Measurements from ENCODE around the gene PRICKLE2.

Gene PRICKLE2

GRCh38 chr3:64097920-64098319 lies 127.3 kb downstream of the PRICKLE2 start (continued):
- TF ChIP-seq ATF2 (tag by site-specific recombination; IDR thresholded peaks at IDR 0.05; ENCODE audit: low read depth), result peak; percentile 81
- TF ChIP-seq GLI2 (tag by site-specific recombination; IDR thresholded peaks at IDR 0.05; ENCODE audit: borderline replicate concordance, low read depth), result no peak
- TF ChIP-seq MZF1 (tag by site-specific recombination; IDR thresholded peaks at IDR 0.05; ENCODE audit: borderline replicate concordance), result no peak
- TF ChIP-seq ZBTB1 (tag by site-specific recombination; IDR thresholded peaks at IDR 0.05), result no peak
- no peak for TF ChIP-seq YY1 (tag by site-specific recombination; IDR thresholded peaks at IDR 0.05)
- no peak for TF ChIP-seq ZNF670 (tag by site-specific recombination; IDR thresholded peaks at IDR 0.05; ENCODE audit: low read depth)
- no peak for TF ChIP-seq ZNF548 (tag by site-specific recombination; IDR thresholded peaks at IDR 0.05)
- peak; percentile 56 for TF ChIP-seq ZIC2 (tag by site-specific recombination; IDR thresholded peaks at IDR 0.05)
- TF ChIP-seq ZFP3 (tag by site-specific recombination; IDR thresholded peaks at IDR 0.05; ENCODE audit: low read depth), result no peak
- TF ChIP-seq ZNF776 (tag by site-specific recombination; IDR thresholded peaks at IDR 0.05; ENCODE audit: borderline replicate concordance), result no peak
- peak; percentile 66; the same call in 1 of the 2 replicates for TF ChIP-seq ZNF639 (tag by site-specific recombination; IDR thresholded peaks at IDR 0.05)
- 0 out of 2 replicates have a peak, but pooled peaks have one; percentile 48 for TF ChIP-seq ZNF24 (tag by site-specific recombination; IDR thresholded peaks at IDR 0.05)
- TF ChIP-seq ZNF843 (tag by site-specific recombination; IDR thresholded peaks at IDR 0.05), result no peak; the same call in 1 of the 2 replicates
- no peak for TF ChIP-seq ZNF571 (tag by site-specific recombination; IDR thresholded peaks at IDR 0.05)
- no peak for TF ChIP-seq ZNF202 (tag by site-specific recombination; IDR thresholded peaks at IDR 0.05; ENCODE audit: borderline replicate concordance)
- no peak for TF ChIP-seq ZNF175 (tag by site-specific recombination; IDR thresholded peaks at IDR 0.05)
- TF ChIP-seq ZNF596 (tag by site-specific recombination; IDR thresholded peaks at IDR 0.05), result no peak
- TF ChIP-seq SCRT1 (tag by site-specific recombination; IDR thresholded peaks at IDR 0.05; ENCODE audit: borderline replicate concordance), result no peak
- TF ChIP-seq ZNF76 (tag by site-specific recombination; IDR thresholded peaks at IDR 0.05; ENCODE audit: borderline replicate concordance, low read depth), result 0 out of 2 replicates have a peak, but pooled peaks have one; percentile 45
- no peak for TF ChIP-seq ZNF394 (tag by site-specific recombination; IDR thresholded peaks at IDR 0.05; ENCODE audit: borderline replicate concordance)
- peak; percentile 86 for TF ChIP-seq ZBTB21 (tag by site-specific recombination; IDR thresholded peaks at IDR 0.05)
- TF ChIP-seq ZNF501 (tag by site-specific recombination; IDR thresholded peaks at IDR 0.05), result no peak
- TF ChIP-seq ZNF146 (tag by site-specific recombination; IDR thresholded peaks at IDR 0.05), result 0 out of 2 replicates have a peak, but pooled peaks have one; percentile 13
- TF ChIP-seq ZNF404 (tag by site-specific recombination; IDR thresholded peaks at IDR 0.05), result no peak
- peak; percentile 22; the same call in 1 of the 2 replicates for TF ChIP-seq ZNF335 (tag by site-specific recombination; conservative IDR thresholded peaks at IDR 0.05)
- TF ChIP-seq ZNF610 (tag by site-specific recombination; IDR thresholded peaks at IDR 0.05; ENCODE audit: borderline replicate concordance), result no peak
- no peak for TF ChIP-seq IKZF3 (tag by site-specific recombination; IDR thresholded peaks at IDR 0.05)
- TF ChIP-seq ZNF521 (tag by site-specific recombination; IDR thresholded peaks at IDR 0.05), result no peak
- TF ChIP-seq REPIN1 (tag by site-specific recombination; IDR thresholded peaks at IDR 0.05; ENCODE audit: low read depth), result no peak
- no peak for TF ChIP-seq ZNF324 (tag by site-specific recombination; IDR thresholded peaks at IDR 0.05)
- TF ChIP-seq HOXD13 (CRISPR knock-in tag; IDR thresholded peaks at IDR 0.05; ENCODE audit: borderline replicate concordance), result no peak
- no peak for TF ChIP-seq ZXDB (tag by site-specific recombination; IDR thresholded peaks at IDR 0.05)
- TF ChIP-seq OSR2 (tag by site-specific recombination; IDR thresholded peaks at IDR 0.05), result 0 out of 2 replicates have a peak, but pooled peaks have one; percentile 18
- TF ChIP-seq ZNF112 (tag by site-specific recombination; IDR thresholded peaks at IDR 0.05), result no peak
- no peak for TF ChIP-seq ZNF664 (tag by site-specific recombination; IDR thresholded peaks at IDR 0.05)
- TF ChIP-seq ZNF600 (tag by site-specific recombination; IDR thresholded peaks at IDR 0.05), result peak; percentile 65
- no peak for TF ChIP-seq OVOL3 (tag by site-specific recombination; IDR thresholded peaks at IDR 0.05)
- TF ChIP-seq, protein P1, sequence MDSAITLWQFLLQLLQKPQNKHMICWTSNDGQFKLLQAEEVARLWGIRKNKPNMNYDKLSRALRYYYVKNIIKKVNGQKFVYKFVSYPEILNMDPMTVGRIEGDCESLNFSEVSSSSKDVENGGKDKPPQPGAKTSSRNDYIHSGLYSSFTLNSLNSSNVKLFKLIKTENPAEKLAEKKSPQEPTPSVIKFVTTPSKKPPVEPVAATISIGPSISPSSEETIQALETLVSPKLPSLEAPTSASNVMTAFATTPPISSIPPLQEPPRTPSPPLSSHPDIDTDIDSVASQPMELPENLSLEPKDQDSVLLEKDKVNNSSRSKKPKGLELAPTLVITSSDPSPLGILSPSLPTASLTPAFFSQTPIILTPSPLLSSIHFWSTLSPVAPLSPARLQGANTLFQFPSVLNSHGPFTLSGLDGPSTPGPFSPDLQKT (IDR thresholded peaks at IDR 0.05; ENCODE audit: borderline replicate concordance, low read depth, low read length), result no peak
- TF ChIP-seq ZNF621 (tag by site-specific recombination; IDR thresholded peaks at IDR 0.05), result no peak

Data from HEK293 (cell line).